HG02798 (cell line): ENCODE results near the gene ZNF442.
A peak's percentile ranks its signal among the peaks of the same experiment; 100 is the strongest.
"Not testable (repeated sequence)": the region's sequence is repeated elsewhere in the genome, so short reads cannot be mapped to it uniquely, and the experiment has no call there.

ENCODE experiments used
- ATAC-seq: cut with Tn5 transposase; IDR thresholded peaks from one replicate; pipeline ENCODE4 v1.9.1; 2021; ENCODE audit warnings: mild to moderate bottlenecking; ENCODE audit not compliant: unreplicated experiment, poor library complexity

The ZNF442 gene

DNA sequence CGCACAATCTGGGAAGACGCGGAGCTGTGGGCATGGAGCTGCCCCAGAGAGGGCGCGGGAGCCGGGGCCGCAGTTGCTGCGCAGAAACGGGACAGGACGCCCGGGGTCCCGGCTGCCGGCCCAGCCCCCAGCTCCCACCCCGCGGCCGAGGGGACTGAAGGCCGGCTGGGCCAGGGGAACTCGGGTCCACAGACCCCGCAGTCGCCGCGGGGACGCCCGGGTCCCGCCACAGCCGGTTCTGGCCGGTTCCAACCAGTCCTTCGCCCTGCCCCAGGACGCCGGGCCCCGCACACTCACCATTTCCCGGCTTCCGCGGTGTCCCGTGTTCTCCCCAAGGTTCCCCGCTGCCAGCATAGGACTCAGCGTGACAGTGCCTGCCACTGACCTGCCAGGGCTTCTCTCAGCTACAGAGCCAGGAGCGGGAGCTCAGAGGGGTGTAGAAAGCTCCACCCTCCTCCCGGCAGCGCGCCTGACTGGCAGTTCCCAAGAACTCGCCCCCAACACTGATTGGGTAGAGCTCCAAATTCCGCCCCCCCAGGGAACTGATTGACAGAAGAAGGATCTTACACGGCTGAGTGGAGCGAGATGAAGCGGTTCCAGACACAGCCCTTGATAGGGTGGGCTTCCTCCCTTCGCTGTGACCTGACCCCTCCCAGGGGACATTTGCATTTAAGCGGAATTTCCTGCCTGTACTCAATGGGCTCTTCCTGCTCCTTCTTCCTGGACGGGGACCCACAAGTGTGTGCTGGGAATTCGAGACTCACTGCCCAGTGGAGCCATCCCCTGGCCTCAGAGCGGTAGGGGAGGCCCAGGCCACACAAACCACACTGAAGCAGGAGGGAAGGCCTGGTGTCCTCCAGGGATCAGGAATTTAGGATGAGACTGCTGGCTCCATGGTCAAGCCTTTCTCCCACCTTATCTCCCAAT is at the start of gene ZNF442:
Gene ZNF442 (minus strand): TSS at position 448 of the 927 bp plus-strand sequence. CDS start 2,052 bp downstream, outside the sequence.
- peak; percentile 97 for ATAC-seq

DNA sequence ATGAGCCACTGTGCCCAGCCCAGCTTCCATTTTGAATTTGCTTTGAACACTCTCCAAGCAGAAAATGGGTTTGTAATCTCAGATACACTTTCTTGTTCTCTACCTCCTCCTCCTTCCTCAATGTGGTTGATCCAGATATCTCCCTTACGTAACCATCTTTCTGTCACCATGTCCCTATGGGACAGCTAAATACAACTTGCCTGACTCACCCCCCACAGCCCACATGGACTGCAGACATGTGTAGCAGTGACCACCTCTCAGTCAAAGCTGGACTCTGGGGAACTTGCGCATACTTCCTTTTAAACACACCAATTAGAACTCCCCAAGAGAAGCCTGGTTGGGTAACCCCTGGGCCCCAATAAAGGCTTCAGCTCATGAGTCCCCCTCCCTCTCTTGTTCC is 46.4 kb upstream of the ZNF442 start:
- no peak for ATAC-seq

DNA sequence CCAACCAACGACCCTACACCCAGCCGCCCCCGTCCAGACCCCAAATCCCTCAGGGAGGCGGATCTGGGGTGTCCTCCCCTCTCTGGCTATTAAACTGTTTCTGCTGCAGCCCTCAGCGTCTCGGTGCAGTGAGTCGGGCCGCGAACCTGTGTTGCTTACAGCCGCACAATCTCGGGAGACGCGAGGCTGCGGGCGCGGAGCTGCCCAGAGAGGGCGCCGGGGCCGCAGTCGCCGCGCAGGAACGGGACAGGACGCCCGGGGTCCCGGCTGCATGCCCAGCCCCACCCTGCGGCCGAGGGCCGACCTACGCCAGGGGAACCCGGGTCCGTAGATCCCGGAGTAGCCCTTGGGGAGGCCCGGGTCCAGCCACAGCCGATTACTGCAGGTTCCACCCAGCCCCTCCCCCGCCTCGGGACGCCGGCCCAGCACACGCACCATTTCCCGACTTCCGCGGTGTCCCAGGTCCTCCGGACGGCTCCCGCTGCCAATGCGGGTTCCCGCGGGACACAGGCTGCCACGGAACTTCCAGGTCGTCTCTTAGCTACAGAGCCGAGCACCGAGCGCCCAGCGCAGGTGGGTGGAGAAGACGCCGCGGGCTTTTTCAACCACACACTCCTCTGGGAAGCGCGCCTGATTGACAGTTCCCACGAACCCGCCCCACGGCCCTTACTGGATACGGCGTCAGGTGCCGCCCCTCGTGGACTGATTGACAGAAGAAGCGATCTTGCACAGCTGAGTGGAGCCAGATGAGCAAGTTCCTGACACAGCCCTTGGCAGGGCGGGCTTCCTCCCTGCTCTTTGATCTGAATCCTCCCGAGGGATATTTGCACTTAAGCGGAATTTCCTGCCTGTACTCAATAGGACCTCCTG is 35.4 kb upstream of the ZNF442 start, which contains the start of gene ZNF799:
Gene ZNF799 (minus strand): TSS at position 639 of the 870 bp plus-strand sequence. CDS start 201 bp downstream, at position 438.
- peak; percentile 92 for ATAC-seq

DNA sequence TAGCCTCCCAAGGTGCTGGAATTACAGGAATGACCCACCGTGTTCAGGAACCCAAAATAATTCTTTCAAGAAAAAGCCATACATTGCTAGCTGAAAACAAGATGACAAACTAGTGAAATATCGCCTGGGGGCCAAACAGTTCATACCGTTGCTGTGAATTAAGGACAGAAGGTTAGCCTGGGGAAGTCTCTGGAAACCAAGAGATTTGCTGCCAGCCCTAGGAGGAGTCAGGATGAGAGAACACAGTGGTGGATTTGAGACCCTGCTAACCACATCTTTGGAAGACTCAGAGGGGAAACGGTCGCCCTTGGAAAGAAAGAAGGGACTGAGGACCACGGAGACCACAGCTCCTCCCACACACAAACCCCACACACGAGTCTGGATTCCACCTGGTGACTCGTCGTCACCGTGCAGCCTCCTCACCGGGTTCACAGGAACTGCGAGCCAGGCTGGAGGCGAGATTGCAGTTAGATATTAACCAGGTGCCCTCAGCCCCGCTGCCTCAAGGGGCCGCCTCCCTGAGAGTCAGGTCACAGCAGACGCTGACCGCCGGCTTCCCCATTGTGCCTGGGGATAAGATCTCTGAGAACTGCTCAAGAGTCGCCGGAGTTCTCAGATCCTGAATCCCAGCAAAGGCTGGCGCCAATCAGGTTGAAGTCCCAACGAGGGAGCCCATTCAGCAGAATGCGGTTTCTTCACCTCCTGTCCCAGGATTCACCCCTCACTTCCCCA is 34.6 kb upstream of the ZNF442 start:
- peak; percentile 38 for ATAC-seq

DNA sequence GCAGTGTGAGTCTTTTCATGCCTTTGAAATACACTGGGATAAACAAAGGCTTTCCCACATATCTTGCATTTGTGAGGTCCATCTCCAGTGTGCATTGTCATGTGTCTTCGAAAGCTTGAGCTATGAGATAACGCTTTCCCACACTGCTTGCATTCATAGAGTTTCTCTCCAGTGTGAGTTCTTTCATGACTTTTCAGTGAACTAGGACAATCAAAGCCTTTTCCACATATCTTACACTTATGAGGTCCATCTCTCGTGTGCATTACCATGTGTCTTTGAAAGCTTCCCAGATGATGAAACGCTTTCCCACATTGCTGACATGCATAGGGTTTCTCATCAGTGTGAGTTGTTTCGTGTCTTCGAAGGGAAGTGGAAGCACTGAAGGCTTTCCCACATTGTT is 25.7 kb upstream of the ZNF442 start:
- not testable (repeated sequence) for ATAC-seq

DNA sequence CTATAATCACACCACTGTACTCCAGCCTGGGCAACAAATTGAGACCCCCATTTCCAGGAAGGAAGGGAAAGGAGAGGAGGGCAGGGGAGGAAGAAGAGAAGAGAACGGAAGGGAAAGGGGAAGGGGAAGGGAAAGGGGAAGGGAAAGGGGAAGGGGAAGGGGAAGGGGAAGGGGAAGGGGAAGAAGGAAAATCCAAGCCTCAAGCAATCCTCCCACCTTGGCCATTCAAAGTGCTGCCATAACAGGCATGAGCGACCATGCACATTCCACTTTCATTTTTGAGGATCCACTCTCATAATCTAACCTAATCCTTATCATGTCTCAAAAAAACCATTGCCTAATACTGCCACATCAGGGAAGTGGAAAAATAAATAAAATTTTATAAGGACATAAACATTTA is 20.9 kb upstream of the ZNF442 start:
- not testable (repeated sequence) for ATAC-seq

DNA sequence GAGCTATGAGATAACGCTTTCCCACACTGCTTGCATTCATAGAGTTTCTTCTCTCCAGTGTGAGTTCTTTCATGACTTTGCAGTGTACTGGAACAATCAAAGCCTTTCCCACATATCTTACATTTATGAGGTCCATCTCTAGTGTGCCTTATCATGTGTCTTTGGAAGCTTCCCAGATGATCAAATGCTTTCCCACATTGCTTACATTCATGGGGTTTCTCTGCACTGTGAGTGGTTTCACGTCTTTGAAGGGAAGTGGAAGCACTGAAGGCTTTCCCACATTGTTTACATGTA is 14.9 kb upstream of the ZNF442 start:
- ATAC-seq = no peak

DNA sequence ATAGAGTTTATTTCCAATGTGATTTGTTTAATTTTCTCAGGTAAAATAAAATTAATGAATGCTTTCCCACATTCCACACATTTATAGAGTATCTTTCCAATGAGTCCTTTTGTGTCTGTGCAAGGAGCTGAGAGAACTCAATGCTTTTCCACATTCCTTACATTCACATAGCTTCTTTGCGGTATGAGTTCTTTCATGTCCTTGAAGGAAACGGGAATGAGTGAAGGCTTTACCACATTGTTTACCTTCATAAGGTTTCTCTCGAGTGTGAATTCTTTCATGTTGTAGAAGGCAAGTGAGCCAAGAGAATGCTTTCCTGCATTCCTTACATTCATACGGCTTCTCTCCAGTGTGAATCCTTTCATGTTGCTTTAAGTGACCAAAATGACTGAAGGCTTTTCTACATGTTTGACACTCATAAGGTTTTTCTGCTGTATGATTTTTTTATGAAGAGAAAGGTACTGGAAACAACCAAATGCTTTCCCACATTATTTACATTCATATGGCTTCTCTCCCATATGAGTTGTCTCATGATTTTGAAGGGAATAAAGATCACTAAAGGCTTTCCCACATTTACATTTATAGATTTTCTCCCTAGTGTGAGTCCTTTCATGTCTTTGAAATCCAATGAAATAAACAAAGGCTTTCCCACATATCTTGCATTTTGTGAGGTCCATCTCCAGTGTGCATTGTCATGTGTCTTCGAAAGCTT is 14.4 kb upstream of the ZNF442 start:
- no peak for ATAC-seq

DNA sequence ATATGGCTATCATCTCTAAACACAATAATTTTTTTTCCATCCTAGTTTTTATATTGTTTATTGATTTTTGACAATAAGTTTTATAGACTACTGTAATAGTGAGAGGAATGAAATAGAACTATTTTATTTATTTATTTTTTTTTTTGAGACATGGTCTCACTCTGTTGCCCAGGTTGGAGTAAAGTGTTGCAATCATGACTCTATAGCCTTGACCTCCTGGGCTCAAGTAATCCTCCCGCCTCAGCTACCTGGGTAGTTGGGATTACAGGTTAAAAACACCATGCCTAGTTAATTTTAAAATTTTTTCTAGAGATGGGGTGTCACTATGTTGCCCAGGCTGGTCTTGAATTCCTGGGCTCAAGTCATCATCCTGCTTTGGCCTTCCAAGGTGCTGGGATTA is 8.5 kb upstream of the ZNF442 start:
- no peak for ATAC-seq

DNA sequence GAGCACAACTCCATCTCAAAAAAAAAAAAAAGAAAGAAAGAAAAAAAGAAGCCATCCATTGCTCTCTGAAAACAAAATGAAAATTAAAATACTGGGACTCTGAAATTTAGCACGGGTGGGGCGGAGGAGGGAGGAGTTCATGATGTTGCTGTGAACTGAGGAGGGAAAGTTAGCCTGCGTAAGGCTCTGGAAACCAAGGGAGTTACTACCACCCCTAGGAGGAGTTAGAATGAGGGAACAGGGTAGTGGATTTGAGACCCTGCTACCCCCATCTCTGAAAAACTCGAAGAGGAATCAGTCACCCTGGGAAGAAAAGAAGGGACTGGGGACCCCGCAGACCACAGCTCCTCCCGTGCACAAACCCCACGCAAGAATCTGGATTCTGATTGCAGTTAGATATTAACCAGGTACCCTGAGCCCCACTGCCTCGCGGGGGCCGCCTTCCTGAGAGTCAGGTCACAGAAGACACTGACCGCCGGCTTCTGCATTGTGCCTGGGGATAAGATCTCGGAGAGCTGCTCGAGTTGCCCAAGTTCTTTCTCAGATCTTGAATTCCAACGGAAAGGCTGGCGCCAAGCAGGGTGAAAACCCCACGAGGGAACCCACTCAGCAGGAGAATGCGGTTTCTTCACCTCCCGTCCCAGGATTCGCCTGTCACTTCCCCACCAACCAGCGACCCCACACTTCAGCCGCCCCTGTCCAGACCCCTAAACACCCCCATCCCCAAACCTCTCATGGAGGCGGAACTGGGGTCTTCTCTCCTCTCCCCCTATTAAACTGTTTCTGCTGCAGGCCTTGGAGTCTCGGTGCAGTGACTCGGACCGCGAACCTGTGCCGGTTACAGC is 870 bp downstream of the ZNF442 start:
- ATAC-seq = no peak

DNA sequence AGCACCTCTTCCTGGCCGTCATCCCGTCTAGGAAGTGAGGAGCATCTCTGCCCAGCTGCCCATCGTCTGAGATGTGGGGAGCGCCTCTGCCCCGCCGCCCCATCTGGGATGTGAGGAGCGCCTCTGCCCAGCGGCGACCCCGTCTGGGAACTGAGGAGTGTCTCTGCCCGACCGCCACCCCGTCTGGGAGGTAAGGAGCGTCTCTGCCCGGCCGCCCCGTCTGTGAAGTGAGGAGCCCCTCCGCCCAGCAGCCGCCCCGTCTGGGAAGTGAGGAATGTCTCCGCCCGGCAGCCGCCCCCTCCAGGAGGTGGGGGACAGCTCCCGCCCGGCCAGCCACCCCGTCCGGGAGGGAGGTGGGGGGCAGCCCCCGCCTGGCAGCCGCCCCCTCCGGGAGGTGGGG is 3.2 kb downstream of the ZNF442 start:
- ATAC-seq = not testable (repeated sequence)

DNA sequence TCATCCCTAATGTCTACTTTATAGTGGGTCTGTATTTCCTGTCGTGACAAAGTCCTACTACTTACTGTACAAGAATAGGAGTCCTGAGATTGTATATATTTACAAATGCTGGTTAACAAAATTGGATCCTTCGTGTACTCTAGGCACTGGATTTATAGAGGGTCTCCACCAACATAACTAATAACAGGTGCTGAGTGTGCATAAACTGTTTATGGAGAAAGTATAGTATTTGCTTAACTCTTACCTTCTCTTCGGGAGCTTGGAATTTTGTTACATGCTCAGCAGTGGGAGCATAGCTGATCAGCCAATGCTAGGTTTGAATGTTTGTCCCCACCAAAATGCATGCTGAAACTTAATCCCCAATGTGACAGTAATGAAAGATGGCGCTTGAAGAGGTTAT is 12.1 kb downstream of the ZNF442 start:
- no peak for ATAC-seq

DNA sequence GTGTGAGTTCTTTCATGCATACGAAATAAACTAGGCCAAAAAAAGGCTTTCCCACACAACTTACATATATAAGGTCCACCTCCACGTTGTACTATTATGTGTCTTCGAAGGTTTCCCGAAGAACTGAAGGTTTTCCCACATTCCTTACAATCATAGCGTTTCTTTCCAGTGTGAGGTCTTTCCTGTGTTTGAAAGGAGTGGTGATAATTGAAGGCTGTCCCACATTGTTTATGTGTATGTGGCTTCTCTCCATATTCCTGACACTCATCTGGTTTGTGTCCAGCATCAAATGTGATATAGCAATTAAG is 14.6 kb downstream of the ZNF442 start:
- no peak for ATAC-seq

DNA sequence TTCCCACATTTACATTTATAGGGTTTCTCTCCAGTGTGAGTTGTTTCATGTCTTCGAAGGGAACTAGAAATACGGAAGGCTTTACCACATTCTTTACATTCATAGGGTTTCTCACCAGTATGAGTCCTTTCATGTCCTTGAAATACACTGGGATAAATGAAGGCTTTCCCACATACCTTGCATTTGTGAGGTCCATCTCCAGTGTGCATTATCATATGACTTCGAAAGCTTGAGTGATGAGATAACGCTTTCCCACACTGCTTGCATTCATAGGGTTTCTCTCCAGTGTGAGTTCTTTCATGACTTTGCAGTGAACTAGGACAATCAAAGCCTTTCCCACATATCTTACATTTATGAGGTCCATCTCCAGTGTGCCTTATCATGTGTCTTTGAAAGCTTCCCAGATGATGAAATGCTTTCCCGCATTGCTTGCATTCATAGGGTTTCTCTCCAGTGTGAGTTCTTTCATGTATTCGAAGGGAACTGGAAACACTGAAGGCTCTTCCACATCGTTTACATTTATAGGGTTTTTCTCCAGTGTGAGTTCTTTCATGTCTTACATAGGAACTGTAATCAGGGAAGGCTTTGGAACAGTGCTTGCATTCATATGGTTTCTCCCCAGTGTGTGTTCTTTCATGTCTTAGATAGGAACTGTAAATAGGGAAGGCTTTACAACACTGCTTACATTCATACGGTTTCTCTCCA is 15.1 kb downstream of the ZNF442 start:
- no peak for ATAC-seq

DNA sequence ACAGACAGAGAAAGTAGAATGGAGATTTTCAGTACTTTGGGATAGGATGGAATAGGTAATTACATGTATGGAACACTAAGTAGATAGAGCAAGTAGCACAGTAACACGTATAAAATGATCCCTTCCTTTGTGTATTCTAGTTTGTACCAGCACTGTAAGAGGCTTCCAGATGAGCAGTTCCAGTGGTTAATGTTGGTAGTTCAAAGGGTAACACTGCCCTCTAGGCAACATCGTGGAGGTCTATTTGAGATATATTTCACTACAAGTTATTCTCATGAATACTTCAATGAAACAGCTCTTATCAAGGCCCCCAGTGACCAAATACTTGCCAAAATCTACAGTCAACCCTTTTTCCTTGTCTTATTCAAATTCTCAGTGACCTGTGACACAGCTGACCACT is 18.6 kb downstream of the ZNF442 start:
- ATAC-seq = no peak

DNA sequence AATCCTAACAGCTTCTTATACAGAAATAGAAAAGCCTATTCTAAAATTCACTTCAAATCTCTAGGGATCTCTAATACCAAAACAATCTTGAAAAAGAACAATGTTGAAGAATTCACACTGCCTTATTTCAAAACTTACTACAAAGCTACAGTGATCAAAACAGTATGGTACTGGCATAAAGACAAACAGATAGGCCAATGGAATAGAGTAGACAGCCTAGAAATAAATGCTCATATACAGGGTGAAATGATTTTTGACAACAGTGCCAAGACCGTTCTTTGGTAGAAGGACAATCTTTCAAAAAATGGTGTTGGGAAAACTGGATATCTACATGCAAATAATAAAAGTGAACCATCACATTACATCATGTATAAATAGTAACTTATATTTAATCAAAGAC is 20.3 kb downstream of the ZNF442 start:
- ATAC-seq = no peak

DNA sequence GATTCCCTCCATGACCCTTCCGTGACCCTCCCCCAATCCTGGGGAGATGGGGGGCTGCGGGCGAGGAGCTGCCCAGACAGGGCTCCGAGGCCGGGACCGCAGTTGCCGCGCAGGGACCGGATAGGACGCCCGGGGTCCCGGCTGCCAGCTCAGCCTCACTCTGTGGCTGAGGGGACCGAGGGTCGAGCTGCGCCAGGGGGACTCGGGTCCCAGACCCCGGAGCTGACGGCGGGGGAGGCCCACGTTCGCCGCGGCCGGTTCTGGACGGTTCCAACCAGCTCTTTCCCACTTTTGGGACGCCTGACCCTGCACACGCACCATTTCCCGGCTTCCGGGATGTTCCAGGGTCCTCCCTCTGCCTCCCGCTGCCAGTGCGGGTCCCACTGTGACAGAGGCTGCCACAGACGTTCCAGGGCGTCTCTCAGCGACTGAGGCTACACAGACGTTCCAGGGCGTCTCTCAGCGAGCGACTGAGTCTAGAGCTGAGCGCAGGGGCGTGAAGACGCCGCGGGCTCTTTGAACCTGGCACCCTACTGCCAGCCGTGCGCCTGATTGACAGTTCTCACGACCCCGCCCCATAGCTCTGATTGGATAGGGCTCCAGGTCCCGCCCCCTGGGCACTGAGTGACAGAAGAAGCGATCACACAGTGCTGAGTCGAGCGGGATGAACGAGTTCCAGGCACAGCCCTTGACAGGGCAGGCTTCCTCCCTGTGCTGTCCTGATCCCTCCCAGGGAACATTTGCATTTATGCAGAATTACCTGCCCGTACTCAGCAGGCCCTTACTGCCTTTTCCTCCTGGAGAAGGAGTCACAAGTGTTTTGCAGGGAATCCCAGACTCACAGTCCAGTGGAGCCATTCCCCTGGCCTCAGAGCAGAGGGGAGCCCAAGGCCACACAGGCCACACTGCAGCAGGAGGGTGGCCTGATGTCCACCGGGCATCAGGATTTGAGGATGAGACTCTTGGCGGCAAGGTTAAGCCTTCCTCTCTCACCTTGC is 32.0 kb downstream of the ZNF442 start, which contains the start of gene ZNF563:
Gene ZNF563 (minus strand): TSS at position 472 of the 998 bp plus-strand sequence. CDS start 151 bp downstream, at position 321.
- peak; percentile 96 for ATAC-seq
